KG1 (cell line): ENCODE results near the gene HMG20B.
A peak's percentile ranks its signal among the peaks of the same experiment; 100 is the strongest.

Source experiments
- DNase-seq: peaks from one replicate; lab custom pipeline; 2025; lab: John Stamatoyannopoulos, UW

HMG20B gene

DNA sequence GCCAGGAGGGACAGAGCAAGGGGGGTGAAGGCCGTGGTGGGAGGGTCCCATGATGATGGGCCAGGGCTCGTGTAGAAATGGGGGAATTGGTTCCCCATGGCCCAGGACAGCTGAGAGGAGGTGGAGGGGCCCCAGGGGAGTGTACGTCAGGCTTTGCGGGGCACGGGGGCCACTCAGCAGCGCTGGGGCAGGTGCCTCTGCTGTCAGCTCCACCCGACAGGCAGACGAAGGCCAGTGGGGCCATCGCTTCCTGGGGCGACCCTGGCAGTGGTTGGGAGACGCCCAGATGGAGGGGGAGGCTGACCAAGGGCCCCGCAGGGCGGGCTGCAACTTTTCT lies 35.7 kb upstream of the HMG20B start:
- DNase-seq = no peak

DNA sequence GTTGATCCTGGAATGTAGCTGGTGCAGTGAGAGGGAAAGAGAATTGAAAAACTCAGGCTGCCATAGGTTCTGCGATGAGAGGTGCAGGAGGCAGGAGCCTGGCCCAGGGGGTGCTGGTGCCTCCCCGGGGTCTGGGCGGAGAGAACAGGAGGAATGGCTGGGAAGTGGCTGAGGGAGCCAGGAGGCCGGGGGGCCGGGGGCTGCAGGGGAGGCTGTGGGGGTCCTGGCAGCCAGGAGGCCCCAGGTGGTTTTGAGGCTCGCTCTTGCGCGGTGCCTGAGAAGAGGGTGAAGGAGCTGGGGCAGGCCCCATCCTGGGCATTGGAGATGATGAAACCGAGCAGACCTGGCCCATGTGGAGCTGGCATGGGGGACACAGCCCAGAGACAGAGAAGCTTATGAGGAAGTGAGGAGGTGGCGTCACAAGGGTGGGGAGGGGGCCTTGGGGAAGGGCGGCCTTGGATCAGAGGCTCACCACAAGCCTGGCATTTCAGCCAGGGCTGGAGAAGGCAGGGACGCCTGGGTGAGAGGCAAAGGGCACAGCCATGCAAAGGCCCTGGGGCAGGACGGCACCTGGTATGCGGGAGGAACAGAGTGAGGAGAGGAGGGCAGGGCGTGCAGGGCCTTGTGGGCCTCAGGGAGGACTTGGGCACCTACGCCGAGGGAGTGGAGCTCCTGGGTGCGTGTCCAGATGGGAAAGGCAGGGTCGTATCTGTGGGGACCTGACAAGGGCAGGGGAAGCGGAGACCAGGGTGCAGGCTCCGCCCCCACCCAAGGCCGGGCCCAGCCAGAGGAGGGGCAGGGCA lies 35.1 kb upstream of the HMG20B start:
- no peak for DNase-seq

DNA sequence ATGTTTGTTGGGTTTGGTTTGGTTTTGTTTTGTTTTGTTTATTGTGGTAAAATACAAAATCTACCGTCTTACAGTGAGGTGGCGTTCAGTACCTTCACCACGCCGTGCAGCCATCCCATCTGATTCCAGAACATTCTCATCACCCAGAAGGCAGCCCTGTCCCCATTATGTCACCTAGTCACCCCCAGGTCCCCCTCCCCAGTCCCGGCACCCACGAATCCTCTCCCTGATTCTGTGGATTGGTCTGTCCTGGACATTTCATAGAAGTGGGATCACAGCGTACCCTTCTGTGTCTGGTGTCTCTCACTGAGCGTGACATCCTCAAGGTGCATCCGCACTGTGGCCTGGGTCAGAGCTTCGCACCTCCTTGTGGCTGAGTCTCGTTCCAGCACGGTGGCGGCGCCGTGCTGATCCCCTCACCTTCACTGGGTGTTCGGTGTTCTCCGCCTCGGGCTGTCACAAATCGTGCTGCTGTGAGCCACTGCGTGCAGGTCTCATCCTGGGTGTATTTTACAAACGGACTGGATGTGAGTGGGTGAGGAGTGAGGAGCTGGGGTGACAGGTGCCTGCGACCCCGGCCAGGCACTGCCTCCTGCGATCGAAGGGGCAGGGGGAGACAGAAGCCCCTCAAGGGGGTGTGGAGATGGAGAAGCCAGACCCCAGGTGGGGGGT lies 34.4 kb upstream of the HMG20B start:
- no peak for DNase-seq

DNA sequence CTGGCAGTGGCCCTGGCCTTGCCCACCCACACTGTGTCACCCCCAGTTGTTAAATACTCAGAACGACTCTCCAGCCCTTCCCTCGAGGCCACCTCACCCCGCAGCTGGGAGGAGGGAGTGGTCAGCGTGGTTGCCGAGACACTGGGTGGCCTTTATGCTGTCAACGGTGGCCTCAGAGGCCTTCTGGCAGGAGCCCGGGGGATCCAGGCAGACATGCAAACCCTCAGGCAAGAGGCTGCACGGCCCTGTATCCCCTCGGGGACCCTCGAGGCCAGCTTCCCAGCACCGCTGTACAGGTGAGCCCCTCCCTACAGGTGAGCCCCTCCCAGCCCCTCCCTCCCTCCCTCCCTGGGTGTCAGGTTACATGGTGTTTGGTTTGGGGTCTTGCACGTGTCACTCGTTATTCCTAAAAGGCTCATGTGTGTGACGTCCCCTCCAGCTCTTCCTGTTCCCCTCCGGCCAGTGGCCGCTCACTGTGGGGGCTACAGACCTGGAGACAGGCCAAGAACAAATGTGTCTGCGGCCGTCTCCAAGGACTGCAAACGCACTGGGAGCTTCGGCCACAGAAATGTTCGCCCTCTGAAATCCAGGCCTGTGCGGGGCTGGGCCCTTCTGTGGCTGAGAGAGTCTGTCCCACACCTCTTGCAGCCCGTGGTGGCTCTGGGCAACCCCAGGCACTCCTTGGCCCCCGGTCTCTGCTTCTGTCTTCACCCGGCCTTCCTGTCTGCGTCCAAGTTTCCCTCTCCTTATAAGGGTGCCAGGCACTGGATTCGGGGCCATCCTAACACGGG lies 33.6 kb upstream of the HMG20B start, which contains the start of gene TEKTIP1:
Gene TEKTIP1 (plus strand): TSS at position 210 of the 791 bp plus-strand sequence. CDS start 4 bp downstream, at position 214.
- no peak for DNase-seq

DNA sequence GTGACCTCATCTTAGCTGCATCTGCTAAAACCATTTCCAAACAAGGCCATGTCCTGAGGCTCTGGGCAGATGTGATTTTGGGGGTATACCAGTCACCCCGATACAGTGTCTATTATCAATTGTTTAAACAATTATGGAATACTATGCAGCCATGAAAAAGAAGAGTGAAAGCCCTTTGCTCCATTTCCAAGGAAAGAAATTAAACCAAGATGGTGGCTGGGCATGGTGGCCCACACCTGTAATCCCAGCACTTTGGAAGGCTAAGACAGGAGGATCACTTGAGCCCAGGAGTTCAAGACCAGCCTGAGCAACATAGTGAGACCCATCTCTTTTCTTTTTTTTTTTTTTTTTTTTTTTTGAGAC lies 33.0 kb upstream of the HMG20B start:
- no peak for DNase-seq

DNA sequence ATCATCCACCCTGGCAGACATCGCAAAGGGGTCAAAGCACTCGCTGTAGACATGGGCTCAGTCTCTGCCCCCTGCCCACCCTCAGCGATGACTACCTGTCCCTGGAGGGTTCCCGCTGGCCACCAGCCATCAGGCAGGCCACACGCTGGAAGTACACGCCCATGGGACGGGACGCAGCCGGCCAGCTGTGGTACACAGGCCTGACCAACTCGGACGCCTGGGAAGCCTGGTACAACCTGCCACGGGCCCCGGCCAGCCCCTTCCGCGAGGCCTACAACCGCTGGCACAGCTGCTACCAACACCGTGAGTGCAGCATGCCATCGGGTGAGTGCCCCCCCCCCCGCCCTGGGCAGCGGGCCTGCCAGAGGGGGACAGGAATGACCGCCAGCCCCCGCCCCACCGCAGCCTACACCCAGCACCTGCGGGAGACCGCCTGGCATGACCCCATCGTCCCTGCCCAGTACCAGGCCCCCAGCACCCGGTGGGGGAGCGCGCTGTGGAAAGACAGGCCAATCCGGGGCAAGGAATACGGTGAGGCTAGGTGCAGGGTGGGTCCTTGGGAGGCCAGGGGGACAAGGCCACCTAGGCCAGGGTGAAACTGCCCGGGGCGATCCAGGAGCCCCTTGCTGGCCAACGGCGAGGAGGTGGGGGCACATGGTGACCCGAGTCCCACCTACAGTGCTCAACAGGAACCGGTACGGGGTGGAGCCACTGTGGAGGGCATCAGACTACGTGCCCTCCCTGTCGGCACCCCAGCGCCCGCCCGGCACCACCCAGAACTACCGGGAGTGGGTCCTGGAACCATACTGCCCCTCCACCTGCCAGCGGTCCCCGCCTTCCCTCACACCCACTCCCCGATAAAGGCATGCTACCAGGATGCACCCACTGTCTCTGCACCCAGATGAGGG lies 29.3 kb upstream of the HMG20B start:
- DNase-seq = no peak

DNA sequence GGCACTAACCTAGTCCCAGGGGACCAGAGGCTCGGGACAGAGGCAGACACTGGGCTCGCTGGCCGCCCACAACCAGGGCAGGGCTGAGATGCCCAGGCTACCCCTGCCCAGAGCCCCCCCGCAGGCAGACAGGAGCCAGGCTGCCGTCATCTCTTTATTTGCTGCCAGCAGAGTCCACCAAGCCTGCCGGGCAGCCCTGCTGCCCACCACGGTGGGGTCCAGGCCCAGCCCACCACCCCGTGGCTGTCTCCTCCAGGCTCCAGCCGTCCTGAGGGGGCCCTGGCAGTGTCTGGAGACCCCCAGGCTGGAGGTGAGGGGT lies 28.7 kb upstream of the HMG20B start:
- DNase-seq = no peak

DNA sequence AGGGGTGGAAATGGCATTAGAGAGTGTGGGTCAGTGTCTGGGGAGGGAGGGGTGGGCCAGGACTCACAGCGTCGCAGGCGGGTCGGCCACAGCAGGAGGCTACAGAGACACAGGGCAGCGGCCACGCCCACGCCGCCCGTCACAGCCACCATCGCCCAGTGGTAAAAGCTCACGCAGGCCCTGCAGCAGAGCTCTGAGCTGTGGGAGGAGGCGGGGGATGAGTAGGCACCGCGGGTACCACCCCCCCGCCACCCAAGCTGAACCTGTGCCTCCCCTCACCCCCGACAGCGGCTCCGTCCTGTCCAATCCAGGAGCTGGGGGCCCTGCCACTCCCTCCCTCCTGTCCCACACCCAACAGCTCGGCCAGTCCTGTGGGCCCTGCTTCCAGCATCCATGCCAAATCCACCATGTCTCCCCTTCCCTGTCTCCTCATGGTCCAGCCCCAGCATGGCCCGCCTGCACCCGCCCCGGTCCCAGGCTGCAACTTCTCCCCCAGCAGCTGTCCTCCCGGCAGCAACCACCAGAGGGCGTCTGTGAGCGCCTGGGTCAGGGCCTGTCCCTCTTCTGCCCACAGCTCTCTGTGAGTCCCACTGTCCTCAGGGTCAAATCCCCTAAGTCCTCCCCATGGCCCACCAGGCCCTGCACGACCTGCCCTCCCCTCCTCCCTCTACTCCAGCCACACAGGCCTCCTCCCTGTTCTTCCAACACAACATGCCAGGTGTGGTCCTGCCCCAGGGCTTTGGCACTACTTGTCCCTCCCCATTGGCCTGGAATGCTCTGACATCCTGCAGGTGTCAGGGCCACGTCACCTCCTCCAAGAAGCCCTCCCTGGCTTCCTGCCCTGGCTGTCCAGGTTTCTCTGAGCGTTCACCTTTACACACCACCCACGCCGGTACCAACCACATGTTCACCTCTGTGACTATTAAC lies 27.7 kb upstream of the HMG20B start:
- DNase-seq = peak; percentile 3

DNA sequence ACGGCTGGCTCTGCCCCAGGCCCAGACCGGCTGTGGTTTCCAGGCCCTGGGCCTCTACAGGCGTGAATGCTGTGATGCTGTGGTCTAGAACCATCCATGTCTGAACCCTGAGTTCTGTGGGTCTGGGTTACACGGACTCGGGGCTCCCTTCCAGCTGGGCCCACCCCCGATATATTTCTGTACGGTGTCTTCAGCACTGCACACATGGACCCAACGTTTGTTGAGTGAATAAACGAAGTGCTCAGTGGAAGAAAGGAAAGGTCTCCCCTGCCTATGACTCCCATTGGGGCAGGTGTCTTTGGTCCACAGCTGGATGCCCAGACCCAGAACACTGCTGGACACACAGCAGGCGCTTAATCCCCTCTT lies 27.1 kb upstream of the HMG20B start:
- no peak for DNase-seq

DNA sequence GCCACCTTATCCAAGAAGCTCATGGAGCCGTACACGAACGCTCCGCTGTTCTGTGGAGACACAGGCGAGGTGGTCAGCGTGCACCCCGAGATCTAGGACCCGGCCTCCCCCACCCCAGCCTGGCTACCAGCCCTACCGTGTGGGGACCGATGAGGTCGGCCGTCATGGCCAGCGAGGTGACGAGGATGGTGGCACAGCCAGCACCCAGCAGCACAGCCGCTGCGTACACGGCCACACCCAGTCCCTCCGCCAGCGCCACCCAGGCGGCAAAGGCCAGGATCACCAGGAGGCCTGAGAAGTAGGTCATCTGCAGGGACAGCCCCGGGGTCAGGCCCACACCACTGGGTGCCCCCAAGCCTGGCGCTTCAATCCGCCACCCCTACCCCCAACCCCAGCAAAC lies 26.6 kb upstream of the HMG20B start:
- DNase-seq = no peak

DNA sequence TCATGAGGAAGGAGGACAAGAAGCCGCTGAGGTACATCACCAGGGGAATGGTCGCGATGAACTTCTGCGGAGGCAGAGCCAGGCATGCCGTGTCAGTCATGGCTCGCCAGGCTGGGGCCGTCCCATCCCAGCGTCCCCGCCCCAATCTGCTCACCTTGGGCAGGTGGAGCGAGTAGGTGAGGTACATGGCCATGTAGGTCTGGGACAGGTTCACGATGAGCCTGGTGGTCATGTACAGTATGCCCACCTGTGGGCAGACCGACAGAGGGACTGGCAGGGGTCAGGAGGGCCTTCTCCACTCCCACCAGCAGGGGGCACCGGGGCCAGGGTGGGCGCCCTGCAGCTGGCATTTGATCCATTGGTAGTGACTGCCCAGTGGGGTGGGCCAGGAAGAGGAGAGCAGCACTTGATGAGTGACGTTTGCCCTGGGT lies 25.4 kb upstream of the HMG20B start:
- DNase-seq = no peak

DNA sequence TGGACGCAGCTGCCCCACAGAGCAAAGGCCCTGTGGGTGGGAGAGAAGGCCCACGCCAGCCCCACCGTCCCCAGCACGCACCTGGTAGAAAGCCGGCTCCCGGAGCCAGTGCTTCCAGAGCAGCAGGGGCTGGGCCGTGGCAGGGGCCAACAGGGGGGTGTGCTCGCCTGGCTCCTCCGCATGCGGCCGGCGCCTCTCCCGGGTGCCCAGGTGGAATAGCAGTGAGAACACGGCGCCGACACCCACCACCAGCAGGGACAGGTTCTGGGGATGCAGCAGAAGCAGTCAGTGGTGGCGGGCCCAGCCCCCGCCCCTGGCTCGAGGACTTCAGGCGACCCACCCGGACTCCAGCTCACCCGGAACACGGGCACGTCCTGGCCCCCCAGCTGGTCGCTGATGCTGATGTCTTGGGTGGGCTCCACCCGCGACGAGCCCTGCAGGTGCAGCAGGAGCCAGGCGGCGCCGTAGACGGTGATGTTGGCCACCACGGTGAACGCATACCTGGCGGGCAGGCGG lies 24.9 kb upstream of the HMG20B start:
- no peak for DNase-seq

DNA sequence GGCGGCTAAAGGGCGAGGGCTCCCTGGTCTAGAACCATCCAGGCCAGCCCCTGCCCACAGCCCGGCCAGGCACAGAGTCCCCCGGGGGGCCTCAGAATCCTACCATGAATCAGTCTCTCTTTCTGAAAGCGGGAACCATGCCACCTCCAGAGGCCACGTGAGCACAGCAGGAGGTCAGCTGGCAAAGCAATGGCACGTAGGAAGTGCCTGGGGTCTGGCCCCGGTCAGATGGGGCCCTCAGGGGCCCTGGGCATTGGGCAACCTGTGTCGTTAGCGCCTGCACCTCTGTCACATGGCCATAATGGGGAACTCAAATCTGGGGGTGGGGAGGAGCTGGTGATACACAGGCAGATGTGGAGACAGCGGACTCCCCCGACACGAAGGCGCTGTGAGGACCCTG lies 24.1 kb upstream of the HMG20B start:
- DNase-seq = no peak

DNA sequence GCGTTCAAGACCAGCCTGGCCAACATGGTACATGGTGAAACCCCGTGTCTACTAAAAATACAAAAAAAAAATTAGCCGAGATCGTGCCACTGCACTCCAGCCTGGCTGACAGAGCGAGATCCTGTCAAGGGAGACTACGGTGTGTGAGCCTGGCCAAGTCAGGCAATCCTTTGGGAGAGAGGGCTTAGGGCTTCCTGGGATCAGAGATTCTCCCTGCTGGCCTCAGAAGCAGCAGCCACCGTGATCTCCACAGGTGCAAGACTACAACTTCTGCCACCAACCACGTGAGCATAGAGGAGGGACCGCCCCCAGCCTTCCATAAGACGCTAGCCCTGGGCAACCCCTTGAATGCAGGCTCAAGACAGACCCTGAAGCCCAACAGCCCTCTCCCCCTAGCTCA lies 22.9 kb upstream of the HMG20B start:
- no peak for DNase-seq

DNA sequence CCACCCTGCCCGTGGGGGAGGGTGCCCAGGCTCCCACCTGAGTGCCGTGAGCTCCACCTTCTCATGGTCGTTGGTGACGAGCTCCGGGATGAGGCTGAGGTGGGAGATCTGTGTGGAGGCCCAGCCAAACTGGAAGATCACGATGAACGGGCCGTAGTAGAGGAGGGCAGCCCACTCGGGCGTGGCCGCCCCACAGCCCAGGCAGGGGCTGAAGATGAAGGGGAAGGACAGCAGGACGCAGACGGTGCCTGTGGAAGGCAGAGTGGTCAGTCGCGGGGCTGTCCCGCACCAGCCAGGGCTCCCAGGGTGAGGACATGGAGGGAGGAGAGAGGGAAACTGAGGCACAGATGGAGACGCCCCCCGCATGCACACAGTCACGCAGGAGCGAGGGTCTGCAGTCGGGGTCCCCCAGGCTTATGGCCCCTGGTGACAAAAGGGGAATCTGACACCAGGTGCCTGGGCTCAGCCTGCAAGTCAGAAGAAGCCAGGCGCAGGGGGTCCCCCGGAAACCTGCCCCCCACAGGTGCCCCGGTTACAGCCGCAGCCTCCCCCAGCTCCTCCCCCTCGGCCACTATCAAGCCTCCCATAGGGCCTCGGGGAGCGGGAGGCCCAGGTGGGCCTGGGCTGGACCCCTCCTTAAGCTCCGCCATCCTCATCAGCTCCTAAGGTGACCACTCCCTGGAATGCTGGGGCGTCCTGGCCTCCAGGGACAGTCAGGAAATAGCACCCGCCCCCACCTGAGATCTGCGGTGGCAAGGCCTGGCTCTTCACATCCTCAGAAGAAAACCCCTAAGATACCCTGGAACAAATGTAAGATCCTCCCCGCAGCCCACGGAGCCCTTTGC lies 21.6 kb upstream of the HMG20B start:
- DNase-seq = no peak

DNA sequence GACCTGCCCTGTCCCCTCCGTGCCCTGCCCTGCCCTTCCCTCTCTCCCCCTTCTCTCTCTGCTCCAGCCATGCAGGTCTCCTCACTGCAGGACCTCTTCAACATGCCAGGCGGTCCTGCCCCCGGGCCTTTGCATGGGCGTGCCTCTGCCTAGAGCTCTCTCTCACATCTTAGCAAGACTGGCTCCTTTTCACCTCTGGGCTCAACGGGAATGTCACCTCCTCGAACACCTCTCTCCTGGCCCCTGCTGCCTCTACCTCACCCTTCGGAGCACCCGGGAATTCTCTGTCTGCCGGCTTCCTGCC lies 21.0 kb upstream of the HMG20B start:
- no peak for DNase-seq

DNA sequence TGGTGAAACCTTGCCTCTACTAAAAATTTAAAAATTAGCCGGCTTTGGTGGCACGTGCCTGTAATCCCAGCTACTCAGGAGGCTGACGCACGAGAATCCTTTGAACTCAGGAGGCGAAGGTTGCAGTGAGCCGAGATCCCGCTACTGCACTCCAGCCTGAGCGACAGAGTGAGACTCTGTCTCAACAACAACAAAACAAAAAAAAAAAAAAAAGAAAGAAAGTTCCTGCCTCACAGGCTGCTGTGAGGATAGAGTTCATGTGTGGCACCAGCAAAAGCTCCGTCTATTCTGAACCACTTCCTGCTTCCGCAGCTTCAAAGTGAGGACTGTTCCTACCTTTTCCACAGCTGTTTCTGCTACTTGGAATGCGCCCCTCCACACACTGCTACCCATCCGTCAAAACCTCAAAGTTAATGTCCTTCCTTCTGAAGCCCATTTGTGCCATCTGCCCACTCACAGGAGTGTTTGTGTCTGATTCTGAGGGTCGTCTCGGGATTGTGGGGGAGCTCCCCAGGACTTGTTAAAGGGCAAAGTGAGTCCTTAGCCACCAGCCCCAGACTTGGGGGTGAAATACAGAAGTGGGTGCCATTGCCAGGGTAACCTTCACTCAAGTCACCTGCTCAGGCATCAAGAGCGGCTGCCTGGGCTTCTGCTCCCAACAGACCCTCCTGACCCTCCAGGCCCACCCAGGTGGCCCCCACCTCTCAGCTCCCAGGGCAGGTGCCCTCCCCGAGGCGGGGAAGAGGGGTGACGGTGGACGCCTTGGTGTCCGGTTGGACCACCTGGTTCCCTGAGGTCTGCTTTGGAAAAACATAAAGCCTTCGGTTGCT lies 18.3 kb upstream of the HMG20B start:
- DNase-seq = no peak

DNA sequence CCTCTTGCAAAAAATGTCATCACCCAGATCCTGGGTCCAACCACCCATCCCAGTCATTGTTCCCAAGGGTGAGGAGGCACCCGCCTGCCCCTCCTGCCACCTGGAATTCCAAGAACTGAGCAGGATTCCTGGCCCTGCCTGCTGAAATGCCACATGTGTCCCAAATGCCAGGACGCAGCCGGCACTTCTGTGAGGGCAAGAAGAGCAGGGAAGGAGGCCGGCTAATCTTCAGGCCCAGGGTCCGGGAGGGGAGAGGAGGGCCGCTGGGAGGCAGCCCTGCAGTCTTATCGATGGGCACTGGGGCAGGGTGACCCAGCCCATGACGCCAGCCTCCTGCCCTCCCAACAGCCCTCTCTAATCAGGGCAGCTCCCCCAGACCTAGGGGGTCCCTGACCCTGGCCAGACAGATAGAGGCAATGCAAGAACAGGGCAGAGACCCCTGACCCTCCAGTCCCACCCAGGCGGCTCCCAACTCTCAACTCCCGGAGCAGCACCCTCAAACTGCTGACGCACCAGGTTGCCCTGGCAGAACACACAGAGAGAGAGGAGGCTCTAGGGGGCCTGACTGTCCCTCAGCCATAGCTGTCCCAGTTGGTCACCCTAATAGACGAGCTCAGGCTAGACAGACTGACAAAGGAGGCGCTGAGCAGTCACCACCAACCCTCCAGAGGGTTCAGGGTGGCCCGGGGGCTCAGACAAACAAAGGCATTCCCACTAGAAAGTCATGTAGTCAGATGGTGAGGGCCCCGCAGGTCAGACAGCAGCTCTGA lies 16.9 kb upstream of the HMG20B start:
- DNase-seq = no peak
